Activated CD4-positive, CD25-positive, alpha-beta regulatory T cell treated with anti-CD3 and anti-CD28 coated beads, Interleukin-2, amount 50 U/mL, for 72 hours (primary cell): Measurements from ENCODE around the gene GNPDA1.
"Not testable (repeated sequence)": the region's sequence is repeated elsewhere in the genome, so short reads cannot be mapped to it uniquely, and the experiment has no call there.

Source experiments
- DNase-seq: peaks from one replicate; pipeline ENCODE4 v3.0.0; 2021

The GNPDA1 gene

GRCh38 chr5:142012792-142013388 is at the start of gene GNPDA1:
Gene GNPDA1 (minus strand): TSS chr5:142013027. CDS start chr5:142012035, 992 bp downstream.
- peak; percentile 78 for DNase-seq

- DNase-seq: no peak
Measured at GRCh38 chr5:142059304-142059940, 46.6 kb upstream of the GNPDA1 start.

- no peak for DNase-seq
Measured at GRCh38 chr5:142057697-142058056, 44.9 kb upstream of the GNPDA1 start.

GRCh38 chr5:142056816-142057696 is 44.2 kb upstream of the GNPDA1 start:
- DNase-seq: no peak

- DNase-seq: no peak
Measured at GRCh38 chr5:142055301-142055700, 42.5 kb upstream of the GNPDA1 start.

GRCh38 chr5:142053426-142054151 is 40.8 kb upstream of the GNPDA1 start:
- DNase-seq: no peak

- not testable (repeated sequence) for DNase-seq
Measured at GRCh38 chr5:142052026-142052425, 39.2 kb upstream of the GNPDA1 start.

GRCh38 chr5:142048272-142048671 is 35.4 kb upstream of the GNPDA1 start:
- no peak for DNase-seq

GRCh38 chr5:142046191-142046590 is 33.4 kb upstream of the GNPDA1 start:
- no peak for DNase-seq

- DNase-seq: not testable (repeated sequence)
Measured at GRCh38 chr5:142040881-142041280, 28.1 kb upstream of the GNPDA1 start.

GRCh38 chr5:142040285-142040684 is 27.5 kb upstream of the GNPDA1 start:
- no peak for DNase-seq

- no peak for DNase-seq
Measured at GRCh38 chr5:142038735-142039134, 25.9 kb upstream of the GNPDA1 start.

- DNase-seq: not testable (repeated sequence)
Measured at GRCh38 chr5:142037599-142037998, 24.8 kb upstream of the GNPDA1 start.

- DNase-seq: no peak
Measured at GRCh38 chr5:142036918-142037317, 24.1 kb upstream of the GNPDA1 start.

- no peak for DNase-seq
Measured at GRCh38 chr5:142034994-142035393, 22.2 kb upstream of the GNPDA1 start.

GRCh38 chr5:142033632-142034567 is 21.1 kb upstream of the GNPDA1 start:
- DNase-seq: not testable (repeated sequence)

- no peak for DNase-seq
Measured at GRCh38 chr5:142032747-142033631, 20.2 kb upstream of the GNPDA1 start.

- no peak for DNase-seq
Measured at GRCh38 chr5:142032150-142032549, 19.3 kb upstream of the GNPDA1 start.

GRCh38 chr5:142025637-142026036 is 12.8 kb upstream of the GNPDA1 start:
- no peak for DNase-seq

- DNase-seq: peak; percentile 82
Measured at GRCh38 chr5:142024771-142025304, 12.0 kb upstream of the GNPDA1 start.

- no peak for DNase-seq
Measured at GRCh38 chr5:142023836-142024235, 11.0 kb upstream of the GNPDA1 start.
